Keratinocyte (primary cell): ENCODE data around the gene LRRC4C. TPM values are rescaled to one million over a fixed set of nuclear protein-coding genes. Genes with fewer than 3 reads are reported as not detected.

ENCODE experiments used
- DNase-seq: peaks from one replicate; pipeline ENCODE4 v3.0.0-alpha.2; 2011; ENCODE audit warnings: low read depth, missing footprints, low spot score
- FAIRE-seq: peaks from 2 replicates; lab custom pipeline; 2011; peaks lifted over from hg19 to GRCh38; lab: Jason Lieb, UNC
- H2AFZ ChIP-seq: 2 replicates; pipeline ENCODE4 v1.6.0; 2012; ENCODE audit warnings: low read length, control low read depth, inconsistent platforms; ENCODE audit not compliant: control insufficient read depth
- H3K27ac ChIP-seq: 2 replicates; pipeline ENCODE4 v1.5.1; 2011; ENCODE audit warnings: low read length; ENCODE audit not compliant: control insufficient read depth, insufficient read depth
- H3K27me3 ChIP-seq: 3 replicates; pipeline ENCODE4 v1.6.0; 2011; ENCODE audit warnings: low read length; ENCODE audit not compliant: control insufficient read depth, insufficient read depth; ENCODE audit errors: extremely low read depth
- H3K36me3 ChIP-seq, 2 experiments: 2 replicates in 1 of 2; 3 replicates in 1 of 2; pipeline ENCODE4 v1.5.1; 2011; ENCODE audit warnings: low read length in 2 of 2, mild to moderate bottlenecking in 1 of 2; ENCODE audit not compliant: control insufficient read depth in 2 of 2, insufficient read depth in 2 of 2; ENCODE audit errors: extremely low read depth in 1 of 2
- H3K4me1 ChIP-seq: 3 replicates; pipeline ENCODE4 v1.5.1; 2011; ENCODE audit warnings: low read length; ENCODE audit not compliant: control insufficient read depth, insufficient read depth; ENCODE audit errors: extremely low read depth
- H3K4me2 ChIP-seq: 3 replicates; pipeline ENCODE4 v1.6.0; 2011; ENCODE audit warnings: low read depth, low read length; ENCODE audit not compliant: control insufficient read depth, insufficient read depth; ENCODE audit errors: extremely low read depth
- H3K4me3 ChIP-seq, 3 experiments: fragments of 200-600 bp in 1 of 3; sonication (generic) in 1 of 3; 2 replicates in 2 of 3; 3 replicates in 1 of 3; pipeline ENCODE4 v1.5.1; 2011 to 2016; ENCODE audit warnings: low read length in 3 of 3, mild to moderate bottlenecking in 3 of 3, control low read depth in 2 of 3, inconsistent platforms in 1 of 3, low read depth in 1 of 3, mixed read lengths in 1 of 3, mixed run types in 1 of 3, moderate library complexity in 1 of 3; ENCODE audit not compliant: control insufficient read depth in 2 of 3, insufficient read depth in 2 of 3; ENCODE audit errors: extremely low read depth in 1 of 3
- H3K79me2 ChIP-seq: 2 replicates; pipeline ENCODE4 v1.6.0; 2012; ENCODE audit warnings: low read length; ENCODE audit not compliant: control insufficient read depth, insufficient read depth
- H3K9ac ChIP-seq: 3 replicates; pipeline ENCODE4 v1.6.0; 2011; ENCODE audit warnings: low read length; ENCODE audit not compliant: control insufficient read depth, insufficient read depth; ENCODE audit errors: extremely low read depth
- H3K9me1 ChIP-seq: 3 replicates; pipeline ENCODE4 v1.6.0; 2011; ENCODE audit warnings: low read length; ENCODE audit not compliant: control insufficient read depth, insufficient read depth; ENCODE audit errors: extremely low read depth
- H3K9me3 ChIP-seq: 2 replicates; pipeline ENCODE4 v1.5.1; 2012; ENCODE audit warnings: low read depth, low read length; ENCODE audit not compliant: control insufficient read depth
- H4K20me1 ChIP-seq: 3 replicates; pipeline ENCODE4 v1.6.0; 2011; ENCODE audit warnings: low read length; ENCODE audit not compliant: control insufficient read depth, insufficient read depth; ENCODE audit errors: extremely low read depth
- EZH2 ChIP-seq: IDR thresholded peaks from one replicate; pipeline ENCODE4 v1.6.1; 2012; ENCODE audit warnings: inconsistent platforms, mild to moderate bottlenecking, low read length, moderate library complexity
- dilution Hi-C: fragments of 300-500 bp; cut with MboI; formaldehyde crosslinking; loops from one replicate; pipeline ENCODE4 v1.7.0; 2020; ENCODE audit warnings: low sequenced_read_pairs; ENCODE audit not compliant: extremely low pct_ligation_motif_present
- polyA plus RNA-seq, 5 experiments: library from polyadenylated mRNA; depleted of rRNA in 3 of 5; stranded (reverse) in 3 of 5; stranded (forward) in 1 of 5; unstranded in 1 of 5; fragments of >200 nt; gene quantifications; 1 replicate in 1 of 5; 2 replicates in 3 of 5; 3 replicates in 1 of 5; pipeline versions ENCODE4 v1.2.1 to v1.2.3, GENCODE V29; 2011 to 2012; ENCODE audit warnings: missing spikeins in 2 of 5, low read depth in 1 of 5, low replicate concordance in 1 of 5
- TF ChIP-seq, protein P1 (sequence below), 3 experiments: IDR thresholded peaks in 1 of 3; conservative IDR thresholded peaks in 1 of 3; optimal IDR thresholded peaks in 1 of 3; 2 replicates in 2 of 3; 3 replicates in 1 of 3; pipeline versions ENCODE3 to v1.5.1; 2011; ENCODE audit warnings: low read length in 3 of 3, mild to moderate bottlenecking in 3 of 3, moderate library complexity in 2 of 3, control low read depth in 1 of 3, inconsistent platforms in 1 of 3; ENCODE audit not compliant: insufficient read depth in 2 of 3; ENCODE audit errors: extremely low read depth in 1 of 3

Gene LRRC4C
- polyA plus RNA-seq, 1 donor (not counting 4 experiments of a cell fraction or from before 2014, with no cell fraction given), result not detected

GRCh38 chr11:40139066-40139465 is 1320.4 kb downstream of the LRRC4C start:
- FAIRE-seq, result no peak
- no peak overlapping the region for H3K27ac ChIP-seq
- no peaks in the 10 kb centered on the region for H3K27me3 ChIP-seq

GRCh38 chr11:40134820-40135570 is 1324.5 kb downstream of the LRRC4C start:
- Histone ChIP-seq H3K9me1 (no peaks in the 10 kb centered on the region), H4K20me1 (no peaks in the 10 kb centered on the region), H3K27me3 (no peaks in the 10 kb centered on the region), H3K9ac (no peak overlapping the region), H3K9me3 (no peaks in the 10 kb centered on the region), H3K79me2 (no peaks in the 10 kb centered on the region), H3K4me3 (no peak overlapping the region), H3K36me3 (no peaks in the 10 kb centered on the region), H3K4me2 (no peak overlapping the region), H2AFZ (no peak overlapping the region), H3K4me1 (no peaks in the 10 kb centered on the region), H3K27ac (no peak overlapping the region)
- TF ChIP-seq, protein P1, sequence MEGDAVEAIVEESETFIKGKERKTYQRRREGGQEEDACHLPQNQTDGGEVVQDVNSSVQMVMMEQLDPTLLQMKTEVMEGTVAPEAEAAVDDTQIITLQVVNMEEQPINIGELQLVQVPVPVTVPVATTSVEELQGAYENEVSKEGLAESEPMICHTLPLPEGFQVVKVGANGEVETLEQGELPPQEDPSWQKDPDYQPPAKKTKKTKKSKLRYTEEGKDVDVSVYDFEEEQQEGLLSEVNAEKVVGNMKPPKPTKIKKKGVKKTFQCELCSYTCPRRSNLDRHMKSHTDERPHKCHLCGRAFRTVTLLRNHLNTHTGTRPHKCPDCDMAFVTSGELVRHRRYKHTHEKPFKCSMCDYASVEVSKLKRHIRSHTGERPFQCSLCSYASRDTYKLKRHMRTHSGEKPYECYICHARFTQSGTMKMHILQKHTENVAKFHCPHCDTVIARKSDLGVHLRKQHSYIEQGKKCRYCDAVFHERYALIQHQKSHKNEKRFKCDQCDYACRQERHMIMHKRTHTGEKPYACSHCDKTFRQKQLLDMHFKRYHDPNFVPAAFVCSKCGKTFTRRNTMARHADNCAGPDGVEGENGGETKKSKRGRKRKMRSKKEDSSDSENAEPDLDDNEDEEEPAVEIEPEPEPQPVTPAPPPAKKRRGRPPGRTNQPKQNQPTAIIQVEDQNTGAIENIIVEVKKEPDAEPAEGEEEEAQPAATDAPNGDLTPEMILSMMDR (optimal IDR thresholded peaks at IDR 0.05 in 1 of 3, IDR thresholded peaks at IDR 0.05 in 1 of 3, conservative IDR thresholded peaks at IDR 0.05 in 1 of 3; ENCODE audit: extremely low read depth in 1 of 3, insufficient read depth in 2 of 3, low read length in 3 of 3), result no peak
- no peak for TF ChIP-seq EZH2
- DNase-seq (no peak), FAIRE-seq (no peak)
- dilution Hi-C loops, result no loop called here

More at GRCh38 chr11:40139066-40139465, 1320.4 kb downstream of the LRRC4C start:
- TF ChIP-seq, protein P1 (optimal IDR thresholded peaks at IDR 0.05 in 1 of 3, IDR thresholded peaks at IDR 0.05 in 1 of 3, conservative IDR thresholded peaks at IDR 0.05 in 1 of 3; ENCODE audit: extremely low read depth in 1 of 3, insufficient read depth in 2 of 3, low read length in 3 of 3), result no peak
- no peak for TF ChIP-seq EZH2
- H3K79me2 ChIP-seq, result no peaks in the 10 kb centered on the region
- H3K4me2 ChIP-seq, result no peak overlapping the region
- no peak for DNase-seq
- no peaks in the 10 kb centered on the region for H3K9me1 ChIP-seq
- no peaks in the 10 kb centered on the region for H4K20me1 ChIP-seq
- no peaks in the 10 kb centered on the region for H3K4me1 ChIP-seq
- dilution Hi-C loops, result no loop called here
- no peaks in the 10 kb centered on the region for H3K9me3 ChIP-seq
- no peak overlapping the region for H3K4me3 ChIP-seq
- no peak overlapping the region for H3K9ac ChIP-seq
- H3K36me3 ChIP-seq, result no peaks in the 10 kb centered on the region
- no peak overlapping the region for H2AFZ ChIP-seq
